HG03442 (cell line): ENCODE data around the gene MVB12B.
"Not testable (repeated sequence)": the region's sequence is repeated elsewhere in the genome, so short reads cannot be mapped to it uniquely, and the experiment has no call there.

Source experiments
- ATAC-seq: cut with Tn5 transposase; IDR thresholded peaks from one replicate; pipeline ENCODE4 v1.9.1; 2021; ENCODE audit warnings: mild to moderate bottlenecking, moderate library complexity; ENCODE audit not compliant: unreplicated experiment

The MVB12B gene

DNA sequence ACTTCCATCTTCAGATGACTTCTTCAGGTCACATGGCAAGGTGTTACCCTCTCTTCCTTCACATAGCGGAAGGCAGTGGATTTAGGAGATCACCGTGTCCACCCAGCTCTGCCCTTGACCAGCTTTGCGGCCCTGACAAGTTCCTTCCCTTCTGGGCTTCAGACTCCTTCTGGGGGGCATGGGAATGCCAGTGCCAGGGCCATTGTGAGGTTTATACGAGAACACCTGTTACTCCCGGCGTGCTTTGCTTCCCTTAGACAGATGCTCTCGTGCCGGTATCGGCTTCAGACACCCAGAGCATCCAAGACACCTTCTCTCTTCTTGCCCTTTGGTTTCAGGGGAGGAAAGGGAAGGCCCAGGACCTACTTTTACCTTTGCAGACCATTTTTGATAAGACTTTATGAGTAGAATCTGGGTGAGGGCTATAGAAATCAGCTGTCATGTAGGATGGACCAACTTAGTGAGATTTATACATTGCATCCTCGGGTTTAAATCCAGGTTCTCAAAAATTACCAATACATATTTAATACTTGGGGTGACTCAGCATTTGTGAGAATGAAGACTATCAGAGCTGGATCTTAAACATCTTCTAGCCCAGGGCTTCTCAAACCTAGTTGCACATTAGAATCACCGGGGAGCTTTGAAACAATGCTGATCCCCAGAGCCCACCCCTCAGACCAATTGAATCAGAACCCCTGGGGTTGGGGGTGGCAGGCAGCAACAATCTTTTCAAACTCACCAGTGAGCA is 138.2 kb downstream of the MVB12B start:
- no peak for ATAC-seq

DNA sequence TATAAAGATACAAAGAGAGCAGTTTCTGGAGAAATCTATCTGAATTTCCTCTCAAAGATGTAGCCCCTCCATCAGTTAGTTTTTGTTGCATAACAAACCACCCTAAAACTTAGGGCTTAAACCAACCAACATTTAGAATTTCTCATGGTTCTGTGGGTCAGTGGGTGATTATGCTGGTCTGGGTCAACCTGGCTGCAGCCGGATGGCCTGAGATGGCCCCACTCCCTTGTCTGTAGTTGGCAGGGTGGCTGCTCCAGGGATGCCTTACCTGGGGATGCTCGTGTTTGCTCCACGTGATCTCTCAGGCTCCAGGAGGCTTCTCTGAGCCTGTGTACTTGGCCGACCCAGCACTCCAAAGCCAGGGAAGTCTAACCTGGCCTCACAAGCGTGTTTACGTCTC is 139.3 kb downstream of the MVB12B start:
- no peak for ATAC-seq

DNA sequence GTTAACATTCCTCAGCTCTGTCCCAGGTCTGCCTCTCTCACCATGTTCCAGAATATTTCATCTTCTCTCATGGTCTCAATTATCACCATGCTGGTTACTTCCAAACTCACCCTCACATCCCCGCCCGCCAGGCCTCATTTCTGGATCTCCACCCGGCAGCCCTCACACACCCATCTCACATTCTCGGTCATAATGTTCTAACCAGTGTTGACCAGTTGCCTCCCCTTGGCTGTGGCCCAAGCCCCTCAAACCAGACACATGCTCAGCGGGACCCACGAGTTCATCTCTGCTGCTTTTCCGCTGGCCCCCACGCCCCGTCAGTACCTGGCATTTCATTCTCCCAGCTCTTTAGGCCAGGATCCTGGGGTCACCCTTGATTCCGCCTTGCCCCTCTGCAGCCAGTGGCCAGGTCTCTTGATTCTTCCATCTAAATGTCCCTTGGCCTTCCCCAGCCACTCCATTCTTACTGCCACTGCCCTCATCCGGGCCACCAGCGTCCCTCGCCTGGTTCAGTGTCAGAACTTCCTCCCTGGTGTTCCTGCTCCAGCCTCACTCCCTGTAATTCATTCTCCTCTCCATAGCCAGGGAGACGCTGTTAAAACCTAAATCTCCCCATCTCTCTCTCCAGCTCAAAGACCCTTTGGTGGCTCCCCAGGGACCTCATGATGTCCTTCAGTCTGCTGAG is 141.7 kb downstream of the MVB12B start:
- no peak for ATAC-seq

DNA sequence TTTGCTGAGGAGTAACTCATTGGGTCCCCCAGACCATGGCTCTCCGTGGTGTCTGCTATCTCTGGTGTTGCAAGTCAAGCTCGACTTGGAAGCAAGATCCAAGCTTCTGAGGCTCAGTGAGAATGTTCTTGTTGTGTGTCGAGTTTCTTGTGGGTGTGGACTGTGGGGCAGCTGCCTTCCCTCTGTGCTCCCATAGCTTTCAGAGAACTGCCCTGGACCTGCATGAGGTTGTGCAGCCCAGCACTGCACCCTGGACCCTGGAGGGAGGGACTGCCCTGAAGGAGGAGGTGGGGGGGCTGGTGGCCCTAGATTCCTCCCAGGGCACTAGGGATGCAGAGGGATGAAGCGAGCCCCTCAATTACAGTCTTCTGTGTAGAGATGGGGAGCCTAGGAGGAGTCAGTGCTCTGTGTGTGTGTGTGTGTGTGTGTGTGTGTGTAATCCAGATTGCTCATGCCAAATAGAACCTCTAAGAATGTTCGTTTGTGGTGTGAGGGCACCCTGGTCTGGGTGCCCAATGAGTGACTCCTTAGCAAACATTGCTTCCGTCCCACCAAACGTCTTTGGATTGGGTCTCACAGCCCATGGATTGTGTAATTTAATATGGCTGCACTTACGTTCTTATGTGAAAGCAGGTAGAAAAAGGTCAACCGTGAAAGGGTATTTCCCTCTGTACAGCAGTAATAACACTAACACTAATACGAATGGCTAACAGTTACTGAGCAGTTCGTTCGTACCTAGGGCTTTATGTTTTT is 143.8 kb downstream of the MVB12B start:
- peak; percentile 28 for ATAC-seq

DNA sequence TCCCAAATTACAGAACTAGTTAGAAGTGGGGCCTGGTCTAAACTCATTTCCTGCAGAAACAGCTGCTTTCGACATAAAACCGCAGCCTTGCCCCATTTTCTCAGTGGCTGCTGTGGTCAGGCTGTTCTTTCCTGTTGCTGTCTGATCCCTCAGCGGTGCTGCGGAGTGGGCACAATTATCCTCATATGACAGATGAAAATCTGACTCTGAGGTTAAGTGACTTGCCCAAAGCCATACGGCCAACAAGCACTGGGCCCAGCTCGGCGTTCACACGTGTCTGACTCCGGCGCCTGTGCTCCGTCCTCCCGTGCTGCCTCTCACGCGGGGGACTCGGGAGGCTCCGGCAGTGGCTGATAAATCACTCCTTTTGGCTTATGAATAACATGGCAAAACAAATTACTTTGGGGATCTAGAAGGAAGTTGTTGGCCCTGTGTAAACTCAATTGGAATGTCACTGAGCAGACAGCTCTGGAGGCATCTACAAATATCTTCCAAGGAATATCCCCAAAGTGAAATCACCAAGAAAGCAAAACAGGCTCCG is 144.5 kb downstream of the MVB12B start:
- peak; percentile 52 for ATAC-seq

DNA sequence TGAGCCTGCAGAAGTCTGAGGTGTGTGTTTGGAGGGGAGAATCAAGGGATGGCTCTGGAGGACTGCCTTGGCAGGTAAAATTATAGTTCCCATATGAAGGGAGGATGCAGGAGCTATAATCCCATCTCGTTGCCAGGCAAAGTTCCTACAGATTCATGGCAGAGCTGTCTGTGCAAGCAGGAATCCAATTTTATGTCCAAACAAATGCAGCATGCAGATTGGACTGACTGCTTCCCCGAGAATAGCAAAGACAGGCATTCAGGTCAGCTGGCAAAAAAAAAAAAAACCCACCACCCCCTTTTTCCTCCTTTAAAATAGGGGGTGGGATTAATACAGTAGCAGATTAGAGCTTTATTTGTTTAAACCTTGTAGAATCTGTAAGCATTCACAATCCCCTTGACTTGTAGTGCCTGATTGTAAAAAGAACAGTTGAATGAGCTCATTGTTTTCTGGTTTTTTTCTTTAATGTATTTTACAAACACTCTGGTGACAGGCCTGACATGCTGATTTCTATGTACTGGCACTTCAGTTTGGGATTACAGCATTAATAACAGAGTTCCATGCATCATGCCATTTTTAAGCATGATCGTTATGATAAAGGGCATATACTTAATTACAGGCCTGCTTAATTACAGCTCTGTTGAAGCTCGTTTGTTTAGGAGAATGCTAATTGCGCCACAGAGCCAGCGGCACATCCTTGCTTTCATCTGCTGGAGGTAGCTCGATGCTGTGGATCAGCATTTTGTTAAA is 145.7 kb downstream of the MVB12B start:
- ATAC-seq = no peak

DNA sequence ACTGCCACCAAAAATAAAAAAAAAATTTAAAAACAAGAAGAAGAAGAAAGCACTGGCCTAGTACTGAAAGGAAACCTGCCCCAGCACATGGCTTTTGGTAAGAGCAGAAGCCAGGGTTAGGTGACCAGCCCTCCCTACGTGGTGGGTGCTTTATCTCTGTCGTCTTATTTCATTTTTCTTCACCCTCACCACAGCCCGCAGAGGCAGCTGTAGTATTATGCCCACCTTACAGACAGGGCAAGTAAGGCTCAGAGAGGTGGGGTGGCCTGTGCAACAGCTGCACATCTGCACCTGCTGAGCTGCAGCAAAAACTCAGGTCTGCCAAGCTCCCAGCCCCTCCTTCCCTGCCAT is 146.3 kb downstream of the MVB12B start:
- no peak for ATAC-seq

DNA sequence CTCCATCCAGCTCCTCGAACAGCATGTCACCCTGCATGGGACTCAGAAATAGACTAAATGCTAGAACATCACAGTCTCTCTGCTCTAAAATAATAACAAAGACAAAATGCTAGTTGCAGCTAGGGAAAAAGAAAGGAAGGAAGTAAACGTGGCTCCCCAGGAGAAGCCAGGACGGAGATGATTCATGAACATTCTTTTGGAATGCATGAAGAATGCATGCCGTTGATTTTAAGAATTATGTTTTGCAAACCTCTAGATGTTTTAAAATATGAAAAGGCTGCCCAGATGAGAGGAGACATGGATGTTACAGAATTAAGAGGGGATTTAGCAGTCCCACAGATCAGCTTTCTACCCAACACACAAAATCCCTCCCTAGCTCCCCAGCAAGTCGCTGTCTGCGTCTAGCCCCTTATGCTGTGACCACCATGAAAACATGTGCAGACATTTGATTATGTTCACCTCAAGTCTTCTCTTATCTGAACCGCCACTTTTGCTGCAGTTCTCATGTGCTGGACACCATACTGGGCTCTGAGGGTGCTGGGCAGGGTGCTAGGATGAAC is 147.7 kb downstream of the MVB12B start:
- ATAC-seq = no peak

DNA sequence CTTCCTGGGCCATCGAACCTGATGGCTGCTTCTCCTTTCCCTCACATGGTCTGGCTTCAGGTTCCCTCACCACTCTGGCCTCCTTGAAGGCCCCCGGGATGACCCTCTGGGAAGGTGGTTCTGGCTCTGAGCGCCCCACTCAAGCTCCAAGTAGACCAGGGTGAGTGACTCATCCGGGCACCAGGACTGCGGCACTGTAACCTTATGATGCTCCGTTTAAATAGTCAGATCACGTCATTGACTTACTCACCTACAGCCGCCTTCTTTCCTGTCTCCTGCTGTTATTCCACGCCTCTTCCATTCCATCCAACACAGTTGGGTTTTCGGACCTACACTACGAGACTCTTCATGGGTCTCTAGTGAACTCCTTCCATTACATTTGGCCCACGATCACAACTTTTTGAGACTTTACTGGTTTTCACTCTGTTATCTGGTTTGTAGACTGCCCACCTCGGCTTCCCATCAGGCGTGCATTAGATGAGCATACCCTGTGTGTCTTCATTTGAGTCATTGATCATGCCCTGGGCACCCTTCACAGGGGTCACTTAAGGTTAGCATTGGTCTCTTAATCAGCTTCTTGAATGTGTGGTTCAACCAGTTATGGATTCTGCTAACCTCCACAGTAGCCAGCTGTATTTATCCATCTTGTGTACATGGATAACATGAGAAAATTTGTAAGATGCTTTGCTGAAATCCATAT is 148.3 kb downstream of the MVB12B start:
- ATAC-seq = no peak

DNA sequence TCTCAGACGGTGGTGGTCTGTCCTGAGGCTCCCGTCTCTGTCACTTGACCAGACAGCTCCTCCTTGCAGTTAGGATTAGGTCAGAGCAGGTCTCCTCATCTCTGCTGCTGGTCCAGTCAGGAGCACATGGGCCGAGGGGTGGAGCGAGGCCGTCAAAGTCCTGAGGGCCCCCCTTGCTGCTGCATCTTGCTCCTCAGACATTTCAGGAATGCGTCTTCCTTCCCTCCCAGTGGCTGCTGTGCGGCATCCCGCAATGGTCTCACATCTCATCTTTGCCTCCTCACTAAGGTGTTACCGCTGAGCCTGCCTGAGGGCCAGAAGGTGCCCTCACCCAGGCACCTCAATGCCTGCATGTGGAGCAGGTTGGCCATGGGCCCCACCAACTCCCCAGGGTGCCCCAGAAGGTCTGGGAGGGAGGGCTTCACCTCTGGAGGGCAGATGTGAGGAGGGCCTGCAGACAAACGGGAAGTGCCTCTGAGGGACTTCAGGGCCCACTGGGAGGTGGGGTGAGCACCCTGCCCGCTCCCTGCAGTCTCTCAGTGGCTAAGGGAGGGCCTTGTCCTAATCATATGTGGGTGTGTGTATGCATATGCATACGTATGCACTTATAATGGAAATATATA is 149.4 kb downstream of the MVB12B start:
- no peak for ATAC-seq

DNA sequence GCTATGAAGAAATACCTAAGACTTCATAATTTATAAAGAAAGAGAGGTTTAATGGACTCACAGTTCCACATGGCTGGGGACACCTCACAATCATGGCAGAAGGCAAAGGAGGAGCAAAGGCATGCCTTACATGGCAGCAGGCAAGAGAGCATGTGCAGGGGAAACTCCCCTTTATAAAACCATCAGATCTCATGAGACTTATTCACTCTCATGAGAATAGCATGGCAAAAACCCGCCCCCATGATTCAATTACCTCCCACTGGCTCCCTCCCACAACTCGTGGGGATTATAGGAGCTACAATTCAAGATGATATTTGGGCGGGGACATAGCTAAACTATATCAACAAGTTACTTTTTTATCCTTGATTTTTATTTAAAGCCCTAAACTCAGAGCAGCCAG is 150.8 kb downstream of the MVB12B start:
- not testable (repeated sequence) for ATAC-seq

DNA sequence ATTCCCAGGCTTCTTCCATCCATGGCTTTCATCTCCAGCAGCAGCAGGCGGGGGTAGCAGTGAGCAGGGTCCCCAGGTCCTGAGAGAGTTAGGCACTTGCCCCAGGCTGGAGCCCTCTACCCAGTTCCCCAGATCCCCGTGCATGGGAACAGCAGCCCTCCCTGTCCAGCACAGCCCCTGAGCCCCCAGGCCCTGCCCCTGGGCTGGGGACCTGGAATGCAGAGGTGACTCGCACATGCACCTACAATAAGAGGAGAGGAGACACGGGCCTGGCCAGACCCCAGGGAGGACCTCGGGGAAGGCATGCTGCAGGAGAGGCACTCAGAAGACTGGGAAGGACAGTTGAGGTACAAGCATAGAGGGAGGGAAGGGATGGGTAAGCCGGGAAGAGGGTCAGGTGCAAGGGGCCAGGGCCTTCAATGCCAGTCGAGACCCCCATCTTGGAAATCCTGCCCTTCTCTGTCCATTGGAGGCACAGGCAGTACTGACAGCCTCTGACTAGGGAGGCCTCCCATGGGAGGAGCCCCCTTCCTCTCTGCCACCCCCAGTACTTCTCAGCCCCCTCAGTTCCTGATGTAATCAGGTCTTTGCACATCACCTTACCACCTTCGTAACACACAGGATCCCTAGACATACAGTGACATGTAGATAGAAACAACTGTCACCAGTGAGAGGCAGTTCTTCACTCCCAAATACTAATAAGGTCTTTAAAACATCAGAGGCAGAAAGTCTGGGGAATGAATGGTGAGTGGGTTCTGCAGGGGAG is 151.8 kb downstream of the MVB12B start:
- ATAC-seq = no peak

DNA sequence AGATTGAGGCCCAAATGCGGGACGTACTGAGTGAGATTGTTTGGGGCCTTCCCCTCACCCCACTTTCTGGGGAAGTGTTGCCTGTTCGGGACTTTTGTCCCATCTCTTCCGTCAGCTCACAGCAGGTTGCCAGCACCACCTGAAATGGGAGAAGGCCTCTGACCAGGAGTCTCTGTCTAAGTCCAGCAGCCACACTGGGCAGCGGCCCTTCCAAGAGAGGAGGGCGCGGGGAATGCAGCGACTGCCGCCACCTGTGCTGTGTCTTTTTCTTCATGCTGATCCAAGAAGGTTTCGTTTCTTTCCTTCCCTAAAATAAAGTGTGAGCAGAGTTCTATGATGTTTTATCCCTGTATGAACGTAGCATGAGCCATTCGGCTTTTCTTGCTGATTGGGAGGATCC is 152.9 kb downstream of the MVB12B start:
- ATAC-seq = no peak

DNA sequence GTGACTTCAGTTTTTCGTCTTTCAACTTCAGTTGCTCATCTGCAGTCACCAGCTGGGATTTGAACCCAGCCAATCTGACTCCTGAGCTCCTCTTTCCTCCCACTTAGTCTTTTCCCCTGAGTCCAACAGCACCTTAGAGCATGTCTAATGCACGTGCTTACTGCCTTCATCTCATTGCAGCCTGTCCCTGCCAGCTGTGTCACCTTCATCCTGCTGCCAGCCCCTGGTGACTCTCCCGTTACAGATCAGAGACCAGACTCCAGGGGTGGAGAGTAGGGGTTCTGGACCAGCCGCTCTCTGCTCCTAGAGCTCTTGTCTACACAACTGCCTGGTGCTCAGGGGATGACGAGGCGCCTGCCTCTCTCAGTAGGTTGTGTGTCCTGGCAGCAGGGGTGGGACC is 154.2 kb downstream of the MVB12B start:
- ATAC-seq = no peak

DNA sequence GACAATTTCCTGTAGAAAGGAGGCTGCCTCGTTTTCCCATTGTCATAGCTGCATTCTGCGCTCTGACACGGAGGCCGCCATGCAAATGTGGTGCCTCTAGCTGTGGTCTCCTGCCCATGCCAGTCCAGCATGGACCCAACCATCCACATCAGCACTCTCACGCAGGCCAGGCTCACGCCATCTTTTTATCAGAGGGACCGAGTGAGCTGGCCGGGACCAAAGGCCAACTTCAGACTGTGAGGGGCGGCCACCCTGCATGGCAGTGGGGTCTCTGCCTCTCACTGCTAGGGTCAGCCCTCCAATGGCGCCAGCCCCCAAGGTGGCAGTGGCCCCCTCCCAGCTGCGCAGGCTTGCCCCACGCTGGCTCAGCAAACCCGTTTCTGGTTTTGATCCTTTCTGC is 155.2 kb downstream of the MVB12B start:
- ATAC-seq = no peak

DNA sequence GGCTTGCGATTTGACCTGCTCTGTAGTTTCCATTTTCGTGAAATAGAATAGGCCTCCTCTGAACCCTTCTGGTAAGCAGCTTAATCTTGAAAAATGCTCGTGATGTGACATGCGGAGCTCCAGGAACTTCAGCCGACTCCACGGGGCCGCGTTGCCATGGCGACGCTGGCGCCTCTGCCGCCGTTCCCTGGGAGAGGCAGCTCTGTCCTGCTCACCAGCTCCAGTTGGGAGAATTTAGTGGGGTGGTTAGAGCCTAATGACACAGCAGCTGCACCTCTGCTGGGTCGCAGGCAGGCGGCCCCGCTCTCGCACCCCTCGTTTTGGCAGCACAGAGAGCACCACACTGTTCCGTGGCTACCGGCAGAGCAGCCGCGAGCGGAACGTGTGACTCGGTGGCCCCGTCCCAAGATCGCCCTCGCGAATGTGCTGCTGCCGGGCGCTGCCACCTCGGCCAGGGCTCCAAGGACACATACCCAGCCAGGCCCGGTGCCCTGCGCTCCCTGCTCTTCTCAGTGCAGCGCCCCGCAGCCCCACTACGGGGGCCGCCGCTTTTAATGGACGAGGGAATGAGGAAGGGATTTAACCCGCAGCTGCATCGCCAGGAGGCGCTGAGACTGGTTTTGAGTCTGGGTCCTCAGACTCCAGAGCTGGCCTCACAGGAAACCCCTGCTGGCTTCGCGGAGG is 155.9 kb downstream of the MVB12B start:
- ATAC-seq = no peak

DNA sequence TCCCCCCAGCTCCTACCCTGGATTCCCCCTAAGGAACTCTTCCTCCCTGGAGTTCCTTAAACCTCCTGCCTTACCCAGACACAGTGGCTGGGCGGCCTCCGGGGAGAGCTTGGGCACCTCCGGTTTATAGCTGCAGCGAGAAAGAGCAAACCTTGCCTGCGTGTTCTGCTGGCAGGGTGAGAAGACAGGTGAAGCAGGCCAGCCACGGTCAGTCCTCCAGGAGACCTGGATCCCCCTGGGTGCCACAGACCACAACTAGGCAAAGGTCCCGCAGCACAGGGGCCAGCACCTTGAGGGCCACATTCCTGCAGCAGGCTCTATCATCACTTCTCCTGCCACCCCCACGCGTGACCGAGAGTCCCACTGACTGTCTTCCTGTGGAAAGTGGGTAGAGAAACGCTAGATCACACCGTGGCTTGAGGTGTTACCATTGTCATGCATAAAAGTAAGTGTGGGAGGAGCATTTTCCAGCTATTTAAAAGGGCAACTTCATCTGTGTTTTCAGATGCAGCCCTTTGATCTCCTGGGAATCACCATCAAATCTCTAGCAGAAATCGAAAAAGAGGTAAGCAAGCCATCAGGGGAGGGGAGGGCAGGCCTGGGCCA is 156.9 kb downstream of the MVB12B start:
- no peak for ATAC-seq

DNA sequence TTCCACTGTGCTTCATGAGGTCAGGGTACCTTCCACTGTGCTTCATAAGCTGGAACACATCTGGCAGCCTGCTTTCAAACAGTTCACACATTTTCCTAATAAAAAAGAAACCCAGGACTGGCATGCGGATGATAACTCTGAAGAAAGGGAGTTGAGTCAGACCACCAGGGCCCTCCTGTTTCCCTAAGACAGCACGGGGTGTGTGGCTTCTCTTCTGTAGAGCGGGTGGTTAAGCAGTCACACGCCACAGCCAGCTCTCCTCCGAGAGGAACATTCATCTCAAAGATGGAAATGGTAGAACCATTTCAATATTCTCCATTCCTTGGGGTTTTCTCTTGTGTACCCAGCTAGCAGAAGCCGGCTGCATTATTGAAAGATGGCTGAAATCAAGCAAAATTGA is 159.0 kb downstream of the MVB12B start:
- no peak for ATAC-seq
